GM19397 (cell line): Measurements from ENCODE around the gene SERPINE3.

ENCODE experiments used
- ATAC-seq: cut with Tn5 transposase; IDR thresholded peaks from one replicate; pipeline ENCODE4 v1.9.1; 2021; ENCODE audit warnings: mild to moderate bottlenecking, moderate library complexity; ENCODE audit not compliant: unreplicated experiment

Gene SERPINE3

DNA sequence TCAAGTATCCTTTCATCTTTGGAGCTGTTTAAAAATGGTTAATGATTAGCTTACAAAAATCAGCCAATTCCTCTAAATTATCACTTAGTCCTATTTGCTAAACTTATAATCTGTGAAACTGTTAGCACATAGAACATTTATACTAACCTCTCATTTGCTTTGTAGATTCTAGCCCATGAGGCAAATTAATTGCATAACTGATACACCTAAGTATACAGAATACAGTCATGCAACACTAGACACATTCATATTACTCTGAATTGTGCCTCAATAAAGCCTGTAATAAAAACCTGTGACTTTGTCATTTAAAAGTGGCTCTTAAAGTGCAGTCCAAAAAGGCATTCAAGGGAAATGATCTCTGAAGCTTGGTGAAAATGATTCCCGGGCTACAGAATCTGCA, 21.0 kb downstream of the SERPINE3 start:
- no peak for ATAC-seq

DNA sequence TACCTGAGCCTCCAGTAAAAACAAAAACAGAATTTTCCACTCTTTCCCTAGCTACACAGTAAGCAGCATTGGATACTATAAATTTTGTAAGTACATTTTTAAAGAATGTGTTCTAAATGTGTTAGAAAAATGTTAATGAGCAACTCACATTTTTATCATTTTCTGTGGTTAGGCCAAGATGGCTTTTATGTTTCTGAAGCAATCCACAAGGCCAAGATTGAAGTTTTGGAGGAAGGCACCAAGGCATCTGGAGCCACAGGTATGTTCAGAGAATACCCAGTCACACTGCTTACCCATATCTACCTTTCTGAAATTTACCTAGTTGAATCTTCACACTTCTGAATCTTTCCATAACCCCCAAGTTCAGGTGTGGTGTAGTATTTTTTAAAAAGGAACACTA, 21.6 kb downstream of the SERPINE3 start:
- ATAC-seq: no peak

DNA sequence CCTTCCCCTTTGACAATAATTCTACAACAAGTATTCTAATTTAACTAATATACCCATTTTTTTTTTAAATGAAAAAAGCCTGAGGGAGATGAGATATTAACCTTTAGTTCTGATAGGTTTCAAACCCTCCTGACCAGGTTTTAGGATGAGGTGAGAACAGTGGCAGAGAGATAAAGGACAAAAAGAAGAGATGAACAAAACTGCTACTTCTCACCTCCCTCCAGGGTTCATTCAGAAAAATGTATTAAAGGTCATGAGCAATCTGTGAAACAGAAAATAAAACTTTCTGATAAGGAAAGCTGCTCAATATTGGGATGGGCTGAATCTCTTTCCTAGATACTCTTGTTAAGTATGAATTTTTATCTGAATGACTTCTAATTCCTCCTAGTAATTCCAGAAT, 24.1 kb downstream of the SERPINE3 start:
- no peak for ATAC-seq

DNA sequence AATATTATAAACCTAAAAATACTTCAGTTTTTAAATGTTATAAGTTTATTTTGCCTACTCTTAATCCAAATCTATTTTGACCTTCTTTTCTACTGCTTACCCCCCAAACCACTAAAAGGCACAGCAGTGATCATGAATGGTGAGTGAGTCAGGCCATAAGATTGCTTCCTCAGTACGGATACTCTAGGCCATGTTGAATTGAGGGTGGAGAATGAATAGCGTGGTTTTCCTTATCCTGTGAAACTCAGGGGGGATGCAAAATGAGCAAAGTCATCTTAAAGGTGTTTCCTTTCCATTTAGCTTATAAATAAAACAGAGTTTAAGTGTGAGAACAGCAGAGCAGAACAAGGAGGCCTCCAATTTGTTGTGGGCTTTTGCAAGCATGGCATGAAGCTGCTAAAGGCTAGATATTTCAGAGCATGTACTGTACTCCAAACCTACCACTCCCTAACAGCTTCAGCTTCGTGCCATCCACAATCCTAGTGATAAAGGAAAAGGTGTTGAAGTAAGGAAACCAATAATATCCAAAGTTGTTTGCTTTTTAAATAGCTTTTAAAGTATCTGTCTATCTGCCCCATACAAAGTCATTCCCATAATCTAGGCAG, 25.0 kb downstream of the SERPINE3 start:
- ATAC-seq: no peak

DNA sequence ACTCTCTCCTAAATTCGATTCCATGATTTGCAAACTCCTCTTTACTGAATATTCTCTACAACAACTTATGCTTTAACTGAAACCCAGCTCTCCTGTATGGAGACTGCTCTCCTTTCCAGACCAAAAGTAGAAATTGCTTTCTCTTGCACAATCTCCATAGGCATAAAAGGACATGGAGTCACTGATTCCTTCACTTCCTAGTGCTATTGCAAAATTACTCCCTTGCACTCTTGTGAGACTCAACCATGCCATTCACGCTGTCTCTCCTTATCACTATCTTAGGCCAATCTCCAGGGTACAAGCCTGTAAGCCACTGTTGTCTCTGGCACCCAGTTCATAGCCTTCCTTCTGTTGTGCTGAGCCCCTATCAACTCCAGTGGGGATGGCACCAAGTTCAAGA, 30.6 kb downstream of the SERPINE3 start:
- ATAC-seq: no peak

DNA sequence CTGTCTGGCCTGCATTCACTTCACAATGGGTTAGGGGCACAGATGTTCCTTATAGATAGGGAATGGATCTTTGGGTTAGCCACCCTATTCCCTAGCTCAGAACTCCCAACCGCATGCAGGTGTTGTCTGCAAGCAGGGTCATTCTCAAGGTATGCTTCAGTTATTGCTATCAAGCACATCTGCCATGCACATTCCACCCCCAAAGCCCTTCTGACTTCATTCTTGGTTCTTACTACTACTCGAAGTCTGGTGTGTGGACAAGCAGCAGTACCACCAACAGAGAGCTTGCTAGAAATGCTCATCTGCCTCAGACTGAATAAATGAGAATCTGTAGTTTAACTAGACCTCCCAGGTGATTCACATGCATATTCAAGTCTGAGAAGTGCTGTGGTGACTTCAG, 31.3 kb downstream of the SERPINE3 start:
- no peak for ATAC-seq

DNA sequence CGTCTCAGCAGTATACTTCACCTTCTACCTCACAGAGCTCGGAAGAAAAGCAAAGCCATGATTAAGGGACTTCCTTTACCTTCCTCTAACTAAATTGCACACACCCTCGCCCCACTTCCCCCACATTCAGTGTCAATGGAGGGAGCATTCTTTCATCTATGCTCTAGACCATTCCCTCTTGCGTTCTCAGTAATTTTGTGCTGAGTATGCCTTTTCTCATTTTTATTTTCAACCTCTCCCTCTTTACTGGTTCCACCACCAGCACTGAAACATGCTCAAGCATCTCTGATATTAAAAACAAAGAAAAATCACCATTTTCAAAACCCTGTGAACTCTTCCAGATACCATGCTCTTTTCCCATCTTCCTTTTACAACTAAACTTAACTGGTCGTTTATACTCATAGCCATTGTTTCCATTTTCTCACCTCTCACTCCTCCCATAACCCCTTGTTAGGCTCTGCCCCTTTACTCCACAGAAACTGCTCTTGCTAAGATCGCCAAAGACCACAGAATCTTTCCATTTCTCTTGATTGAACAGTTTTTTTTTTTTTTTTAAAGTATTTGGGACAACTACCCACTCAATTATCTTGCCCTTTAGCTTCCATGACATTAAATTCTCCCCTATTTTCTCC, 32.4 kb downstream of the SERPINE3 start:
- no peak for ATAC-seq

DNA sequence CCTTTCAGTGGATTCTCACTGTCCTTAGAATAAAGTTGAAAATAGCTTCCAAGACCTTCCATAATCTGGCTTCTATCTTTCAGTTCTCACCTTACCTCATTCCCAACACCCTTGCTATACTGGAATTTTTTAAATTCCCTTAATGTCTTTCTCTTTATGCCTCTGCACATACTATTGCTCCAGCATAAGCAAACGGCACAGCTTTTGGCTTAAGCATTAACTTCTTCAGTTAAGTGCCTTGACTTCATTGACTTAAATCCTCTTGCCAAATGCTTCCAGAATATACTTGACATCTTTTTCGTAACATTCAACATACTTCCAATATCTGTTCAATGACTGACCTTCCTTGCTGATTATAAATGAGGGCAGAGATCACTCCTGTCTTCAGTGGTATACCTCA, 34.0 kb downstream of the SERPINE3 start:
- no peak for ATAC-seq

DNA sequence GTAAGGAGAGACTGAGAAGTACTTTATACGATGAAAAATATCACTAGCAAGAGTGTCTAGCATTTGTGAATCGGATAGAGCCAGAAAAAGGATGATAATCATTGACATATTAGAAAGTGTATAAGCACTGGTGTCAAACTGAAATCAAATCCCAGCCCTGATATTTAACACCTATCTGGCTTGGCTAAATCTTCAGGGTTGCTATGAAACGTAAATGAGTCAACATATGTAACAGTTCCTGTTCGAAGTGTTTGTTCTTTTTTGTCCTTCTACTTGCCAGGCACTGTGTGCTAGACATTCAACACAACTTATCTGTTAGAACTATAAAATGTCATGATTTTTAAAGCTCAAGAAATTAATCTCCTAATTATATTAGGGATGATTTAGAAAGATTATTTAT, 40.8 kb downstream of the SERPINE3 start:
- ATAC-seq: no peak

DNA sequence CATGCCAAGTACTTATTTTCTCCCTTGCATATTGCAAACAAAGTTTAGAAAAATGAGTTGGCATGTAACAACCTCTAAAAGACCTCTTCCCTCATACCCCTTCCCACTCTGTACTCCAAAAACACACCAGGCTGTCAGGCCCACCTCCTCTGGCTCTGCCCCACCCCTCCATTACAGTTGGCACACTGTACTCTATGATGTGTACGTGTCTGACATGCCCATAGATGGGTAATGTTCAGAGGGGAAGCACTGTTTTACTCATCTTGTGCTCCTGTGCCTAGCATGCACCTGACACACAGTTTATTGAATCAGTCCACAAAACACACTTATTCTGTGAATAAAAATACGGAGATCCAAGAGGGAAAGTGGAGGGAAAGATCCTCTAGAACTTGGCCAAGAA, 45.6 kb downstream of the SERPINE3 start:
- ATAC-seq: no peak

DNA sequence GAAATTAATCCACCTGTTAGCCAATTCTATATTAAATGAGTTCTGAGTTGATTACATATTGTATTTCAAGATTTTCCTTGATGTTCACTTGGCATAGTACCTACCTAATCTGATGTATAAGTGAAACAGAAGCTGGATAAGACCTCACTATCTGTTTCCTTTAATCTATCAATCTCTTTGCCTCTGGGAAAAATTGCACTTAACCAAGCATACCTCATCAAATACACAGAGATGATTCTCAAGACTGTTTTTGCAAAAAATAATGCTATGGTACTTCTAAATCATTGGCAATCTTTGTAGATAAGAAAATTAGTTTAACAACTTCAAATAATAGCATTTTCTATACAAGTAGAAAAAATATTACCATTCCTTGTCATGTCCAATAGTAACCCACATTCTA, 55.2 kb downstream of the SERPINE3 start:
- ATAC-seq: no peak

DNA sequence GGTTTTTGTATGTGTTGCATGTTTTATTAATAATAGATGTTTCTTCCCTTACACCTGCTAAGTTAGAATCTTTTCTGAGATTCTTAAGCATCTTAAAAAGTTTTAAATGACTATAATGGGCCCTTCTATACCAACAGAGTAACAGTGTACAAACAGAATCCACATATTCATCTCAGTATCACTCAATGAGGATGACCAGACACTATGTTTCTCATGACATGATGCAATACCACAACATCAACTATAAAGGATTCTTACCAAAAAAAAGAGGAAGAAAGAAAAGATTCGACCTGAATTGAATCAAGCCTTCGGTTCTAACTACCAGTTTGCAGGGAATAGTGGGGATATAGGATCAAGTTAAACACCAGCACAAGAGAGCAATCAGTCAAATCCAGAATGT, 56.9 kb downstream of the SERPINE3 start:
- no peak for ATAC-seq

DNA sequence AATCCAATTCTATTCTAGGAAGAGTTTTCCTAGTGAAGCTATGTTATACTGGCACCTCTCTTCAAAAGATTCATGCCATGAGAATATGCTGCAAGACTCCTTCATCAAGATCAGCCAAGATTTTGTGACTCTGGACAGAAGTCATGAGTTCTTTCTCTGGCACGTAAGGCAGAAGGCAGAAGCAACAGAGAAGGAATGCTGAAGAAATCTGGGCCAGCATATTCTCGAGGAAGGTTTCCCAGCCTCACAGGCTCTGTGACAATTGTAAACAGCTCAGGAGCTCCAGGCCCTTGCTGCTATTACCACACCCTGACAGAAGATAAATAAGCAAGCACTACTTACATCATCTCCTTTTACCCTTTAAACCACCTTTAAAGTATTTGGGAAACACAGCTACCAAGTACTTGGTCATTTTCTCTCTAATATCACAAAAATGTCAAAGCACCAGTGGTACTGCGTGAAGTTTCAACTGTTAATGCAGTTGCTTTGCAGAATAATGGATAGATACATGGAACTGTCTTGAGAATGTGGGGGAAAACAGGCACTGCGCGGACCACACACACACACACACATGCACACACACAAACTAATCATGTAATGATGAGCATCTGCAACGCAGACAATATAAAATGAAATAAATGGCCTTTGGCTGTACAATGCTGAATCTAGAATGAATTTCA, 57.9 kb downstream of the SERPINE3 start:
- no peak for ATAC-seq

DNA sequence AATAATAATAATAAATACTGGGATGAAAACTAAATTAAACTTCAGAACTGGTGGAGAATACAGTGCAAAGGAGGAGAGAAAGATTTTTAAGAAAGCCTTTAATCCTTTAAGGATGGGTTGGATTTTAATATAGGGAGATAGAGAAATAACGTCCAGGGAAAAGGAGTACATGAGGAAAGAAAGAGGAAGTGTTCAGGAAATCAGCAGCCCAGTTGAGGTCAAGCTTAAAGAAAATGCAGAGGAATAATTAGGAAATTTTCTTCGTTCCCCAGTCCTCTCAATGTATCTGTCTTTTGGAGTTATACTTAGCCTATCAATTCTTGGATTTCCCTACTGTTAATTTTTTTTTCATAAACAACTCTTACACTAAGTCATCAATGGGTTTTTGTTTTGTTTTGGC, 65.7 kb downstream of the SERPINE3 start:
- ATAC-seq: no peak

DNA sequence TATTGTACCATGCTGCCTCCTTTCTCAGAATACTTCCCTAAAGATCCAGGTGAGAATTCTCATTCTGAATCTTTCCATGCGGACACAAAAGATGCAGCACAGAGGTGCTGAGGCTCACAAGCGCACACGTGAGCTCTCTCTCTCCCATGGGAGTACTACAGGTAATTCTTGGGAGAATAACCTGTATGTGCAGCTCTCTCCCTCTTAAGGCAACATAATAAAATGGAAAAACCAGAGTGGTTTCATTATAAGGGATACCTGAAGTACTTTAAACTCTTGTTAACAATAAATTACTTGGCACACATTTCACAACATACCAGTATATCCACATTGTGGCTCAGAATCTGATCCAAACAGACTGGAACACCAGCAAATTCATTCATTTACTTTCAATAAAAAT, 72.9 kb downstream of the SERPINE3 start:
- no peak for ATAC-seq
